HG02885 (cell line): Measurements from ENCODE around the gene H2BK1.

Experiments
- ATAC-seq: cut with Tn5 transposase; IDR thresholded peaks from one replicate; pipeline ENCODE4 v1.9.1; 2021; ENCODE audit warnings: mild to moderate bottlenecking; ENCODE audit not compliant: unreplicated experiment, poor library complexity

The H2BK1 gene

GRCh38 chr7:151246102-151246850 lies 36.0 kb upstream of the H2BK1 start:
- ATAC-seq = no peak

GRCh38 chr7:151245360-151246101 lies 35.2 kb upstream of the H2BK1 start:
- ATAC-seq = peak; percentile 30

GRCh38 chr7:151244841-151245346 lies 34.6 kb upstream of the H2BK1 start:
- ATAC-seq = no peak

- ATAC-seq = no peak
Measured at GRCh38 chr7:151244196-151244840, 34.0 kb upstream of the H2BK1 start.

GRCh38 chr7:151243408-151244195 lies 33.3 kb upstream of the H2BK1 start:
- ATAC-seq = peak; percentile 30

- no peak for ATAC-seq
Measured at GRCh38 chr7:151243045-151243349, 32.7 kb upstream of the H2BK1 start.

- ATAC-seq = no peak
Measured at GRCh38 chr7:151242159-151243044, 32.1 kb upstream of the H2BK1 start.

- no peak for ATAC-seq
Measured at GRCh38 chr7:151241755-151242096, 31.4 kb upstream of the H2BK1 start.

- no peak for ATAC-seq
Measured at GRCh38 chr7:151240942-151241754, 30.9 kb upstream of the H2BK1 start.

GRCh38 chr7:151240536-151240935 lies 30.2 kb upstream of the H2BK1 start:
- no peak for ATAC-seq

- ATAC-seq = no peak
Measured at GRCh38 chr7:151239837-151240459, 29.7 kb upstream of the H2BK1 start.

- ATAC-seq = no peak
Measured at GRCh38 chr7:151238924-151239836, 28.9 kb upstream of the H2BK1 start.

GRCh38 chr7:151238190-151238810 lies 28.0 kb upstream of the H2BK1 start:
- no peak for ATAC-seq

GRCh38 chr7:151237244-151238189 lies 27.2 kb upstream of the H2BK1 start:
- no peak for ATAC-seq

- no peak for ATAC-seq
Measured at GRCh38 chr7:151236406-151236805, 26.1 kb upstream of the H2BK1 start.
